Suprapubic skin (tissue), 4 donors: ENCODE results near the gene INTS12. TPM values are rescaled to one million over a fixed set of nuclear protein-coding genes. Genes with fewer than 3 reads are reported as not detected.
A peak's percentile ranks its signal among the peaks of the same experiment; 100 is the strongest.

Experiments used
- DNase-seq, 2 donors: peaks; one replicate each; pipeline ENCODE4 v3.0.0-alpha.2; 2019; ENCODE audit warnings: low spot score in 2 of 2
- H3K27ac ChIP-seq: fragments of 200-600 bp; sonication (generic); one replicate; pipeline ENCODE4 v1.5.1; 2019
- H3K27me3 ChIP-seq: fragments of 200-600 bp; sonication (generic); one replicate; pipeline ENCODE4 v1.5.1; 2019
- H3K36me3 ChIP-seq: fragments of 200-600 bp; sonication (generic); one replicate; pipeline ENCODE4 v1.5.1; 2019
- H3K4me1 ChIP-seq: fragments of 200-600 bp; sonication (generic); one replicate; pipeline ENCODE4 v1.5.1; 2019
- H3K4me3 ChIP-seq: fragments of 200-600 bp; sonication (generic); one replicate; pipeline ENCODE4 v1.5.1; 2019; ENCODE audit warnings: mild to moderate bottlenecking
- H3K9me3 ChIP-seq: fragments of 200-600 bp; sonication (generic); one replicate; pipeline ENCODE4 v1.5.1; 2019
- EP300 ChIP-seq: sonication (generic); formaldehyde crosslinking; IDR thresholded peaks from one replicate; pipeline ENCODE4 v1.6.1; 2017; ENCODE audit warnings: antibody characterized with exemption
- POLR2A ChIP-seq, 2 donors: fragments of 450-650 bp; IDR thresholded peaks; one replicate each; pipeline ENCODE4 v1.6.1; 2017; ENCODE audit warnings: antibody characterized with exemption in 2 of 2, mild to moderate bottlenecking in 2 of 2, moderate library complexity in 2 of 2
- POLR2AphosphoS5 ChIP-seq, 3 donors: sonication (generic); formaldehyde crosslinking; IDR thresholded peaks; one replicate each; pipeline ENCODE4 v1.6.1; 2017; ENCODE audit warnings: antibody characterized with exemption in 3 of 3
- WGBS: methylation state at CpG from one replicate; pipeline ENCODE4 v1.1.5; 2018; 5-methylcytosine and 5-hydroxymethylcytosine counted together
- total RNA-seq, 4 donors: library from RNA; depleted of rRNA; stranded (reverse); fragments of >200 nt; gene quantifications; one replicate each; pipeline ENCODE4 v1.1.0, GENCODE V29; 2016
- TF ChIP-seq, protein P1 (sequence below), 2 donors: fragments of 200-600 bp in 1 of 2; fragments of 450-650 bp in 1 of 2; sonication (generic) in 1 of 2; IDR thresholded peaks; one replicate each; pipeline ENCODE4 v1.5.1; 2016 to 2019; ENCODE audit warnings: antibody characterized with exemption in 2 of 2, mild to moderate bottlenecking in 1 of 2, moderate library complexity in 1 of 2

INTS12 gene
- total RNA-seq, 4 donors from 2014 or later = 12.6 to 29.5 (median 23.0) TPM

DNA sequence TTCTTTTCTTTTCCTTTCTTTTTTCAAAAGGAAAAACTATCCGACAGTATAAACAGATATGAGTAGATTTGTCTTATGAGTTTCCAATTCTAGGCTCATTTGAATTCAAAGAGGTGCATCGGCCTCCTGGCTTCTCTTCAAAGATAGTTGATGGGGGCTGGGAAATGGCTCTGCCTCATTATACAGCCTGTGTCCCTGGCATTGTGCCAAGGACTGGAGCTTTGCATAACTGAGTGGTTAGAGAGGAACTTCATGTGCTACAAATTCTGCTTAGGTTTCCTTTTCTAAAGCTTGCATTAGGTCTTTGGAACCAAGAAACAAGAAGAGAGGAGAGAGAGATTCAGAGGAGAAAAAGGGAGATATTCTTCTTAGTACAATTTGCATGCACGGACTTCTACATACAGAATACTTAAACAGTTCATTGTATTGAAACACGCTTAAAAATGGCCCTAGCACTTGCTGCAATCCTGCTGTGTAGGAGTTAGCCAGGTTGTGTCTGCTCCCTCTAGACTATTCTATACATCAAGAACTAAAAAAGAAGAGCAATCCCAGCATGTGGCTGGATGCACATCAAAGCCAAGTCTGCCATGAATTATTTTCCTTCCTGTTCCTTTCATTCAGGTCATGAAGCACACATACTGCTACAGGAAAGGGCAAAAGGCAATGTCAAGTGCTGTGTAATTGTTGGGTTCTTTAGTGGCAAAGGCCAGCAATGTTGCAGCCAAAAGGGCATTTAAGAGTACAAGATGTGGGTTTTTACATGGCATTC lies 70.9 kb downstream of the INTS12 start:
- H3K27ac ChIP-seq = peak overlapping the region; percentile 46
- TF ChIP-seq, protein P1, sequence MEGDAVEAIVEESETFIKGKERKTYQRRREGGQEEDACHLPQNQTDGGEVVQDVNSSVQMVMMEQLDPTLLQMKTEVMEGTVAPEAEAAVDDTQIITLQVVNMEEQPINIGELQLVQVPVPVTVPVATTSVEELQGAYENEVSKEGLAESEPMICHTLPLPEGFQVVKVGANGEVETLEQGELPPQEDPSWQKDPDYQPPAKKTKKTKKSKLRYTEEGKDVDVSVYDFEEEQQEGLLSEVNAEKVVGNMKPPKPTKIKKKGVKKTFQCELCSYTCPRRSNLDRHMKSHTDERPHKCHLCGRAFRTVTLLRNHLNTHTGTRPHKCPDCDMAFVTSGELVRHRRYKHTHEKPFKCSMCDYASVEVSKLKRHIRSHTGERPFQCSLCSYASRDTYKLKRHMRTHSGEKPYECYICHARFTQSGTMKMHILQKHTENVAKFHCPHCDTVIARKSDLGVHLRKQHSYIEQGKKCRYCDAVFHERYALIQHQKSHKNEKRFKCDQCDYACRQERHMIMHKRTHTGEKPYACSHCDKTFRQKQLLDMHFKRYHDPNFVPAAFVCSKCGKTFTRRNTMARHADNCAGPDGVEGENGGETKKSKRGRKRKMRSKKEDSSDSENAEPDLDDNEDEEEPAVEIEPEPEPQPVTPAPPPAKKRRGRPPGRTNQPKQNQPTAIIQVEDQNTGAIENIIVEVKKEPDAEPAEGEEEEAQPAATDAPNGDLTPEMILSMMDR (IDR thresholded peaks at IDR 0.05) = no peak
- TF ChIP-seq POLR2A (IDR thresholded peaks at IDR 0.05) (no peak), EP300 (no peak), POLR2AphosphoS5 (IDR thresholded peaks at IDR 0.05) (no peak)
- no peak overlapping the region for H3K4me3 ChIP-seq
- H3K36me3 ChIP-seq = no peaks in the 10 kb centered on the region
- no peaks in the 10 kb centered on the region for H3K27me3 ChIP-seq
- 43% methylated on average over 4 of the region's 4 CpGs for WGBS
- H3K9me3 ChIP-seq = no peaks in the 10 kb centered on the region
- DNase-seq = peak; percentile 77 to 83
- H3K4me1 ChIP-seq = peaks cover 22% of the 10 kb centered on the region

DNA sequence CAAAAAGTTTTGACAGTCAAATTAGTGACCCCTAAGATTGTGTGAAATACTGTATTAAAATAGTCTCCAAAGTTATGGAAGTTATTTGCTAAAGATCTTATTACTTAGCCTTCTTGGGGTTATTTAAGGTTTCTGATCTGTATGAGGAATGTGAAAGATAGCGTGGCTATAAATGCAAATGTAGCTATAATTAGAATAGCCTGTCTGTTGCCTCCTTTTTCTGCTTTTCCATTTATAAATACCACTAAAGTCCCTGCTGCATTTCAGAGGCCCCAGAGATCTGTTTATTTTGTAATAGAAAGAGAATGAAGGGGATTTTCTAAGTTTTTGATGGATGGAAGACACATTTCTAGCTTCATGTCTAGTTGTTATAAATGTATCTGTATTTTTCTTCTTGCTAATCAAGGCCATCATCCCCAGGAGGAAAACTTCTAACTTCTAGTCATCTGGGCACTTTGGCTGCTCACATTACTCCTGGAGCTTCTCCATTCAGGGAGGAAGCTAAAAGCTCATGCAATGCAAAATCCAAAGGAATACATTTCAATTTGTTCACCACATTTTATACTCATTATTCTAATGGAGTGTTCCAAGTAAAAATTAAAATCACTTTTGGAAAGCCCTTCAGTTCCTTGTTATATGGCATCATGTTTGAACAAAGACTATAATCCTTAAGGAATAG lies 73.9 kb downstream of the INTS12 start:
- TF ChIP-seq POLR2A (IDR thresholded peaks at IDR 0.05) (no peak), POLR2AphosphoS5 (IDR thresholded peaks at IDR 0.05) (no peak), EP300 (no peak)
- TF ChIP-seq, protein P1 (IDR thresholded peaks at IDR 0.05) = no peak
- Histone ChIP-seq H3K9me3 (no peaks in the 10 kb centered on the region), H3K27ac (no peak overlapping the region), H3K4me1 (peaks cover 25% of the 10 kb centered on the region), H3K27me3 (no peaks in the 10 kb centered on the region), H3K4me3 (no peak overlapping the region), H3K36me3 (no peaks in the 10 kb centered on the region)
- 18% methylated on average over 1 of the region's 1 CpG for WGBS
- DNase-seq = no peak

DNA sequence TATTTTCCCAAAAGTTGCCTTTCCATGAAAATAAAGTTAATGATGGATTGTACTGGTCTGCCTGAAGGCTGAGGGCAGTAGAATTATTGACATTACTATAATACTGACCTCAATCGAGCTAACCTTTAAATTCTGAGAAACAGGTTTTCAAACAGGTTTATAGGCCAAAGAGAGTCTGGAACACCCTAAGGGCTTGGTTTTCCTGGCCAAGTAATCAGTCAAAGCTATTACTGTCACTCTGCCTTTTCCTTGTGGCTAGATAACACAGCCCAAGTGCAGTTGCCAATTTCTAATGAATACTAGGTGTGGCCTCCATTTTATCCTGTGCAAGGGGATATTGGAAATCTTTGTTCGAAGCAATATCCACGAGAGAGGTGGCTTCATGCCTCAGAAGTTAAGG lies 75.2 kb downstream of the INTS12 start:
- 42% methylated on average over 3 of the region's 3 CpGs for WGBS
- no peak overlapping the region for H3K27ac ChIP-seq
- H3K27me3 ChIP-seq = no peaks in the 10 kb centered on the region
- H3K4me3 ChIP-seq = no peak overlapping the region
- no peaks in the 10 kb centered on the region for H3K9me3 ChIP-seq
- TF ChIP-seq EP300 = no peak
- no peak for DNase-seq
- peaks cover 25% of the 10 kb centered on the region for H3K4me1 ChIP-seq
- H3K36me3 ChIP-seq = no peaks in the 10 kb centered on the region

Other genes with a start within 250 kb of the INTS12 start
- 100 to 1,000 TPM in 2 of 4 donors, 10 to 100 TPM in 2; 85.4 to 170 (median 113) TPM for gene PPA2, start 234.6 kb downstream of the INTS12 start, total RNA-seq
- 1 to 10 TPM in 2 of 4 donors, under 1 TPM in 2; 0.59 to 3.5 (median 0.98) TPM for gene ARHGEF38, start 156.1 kb downstream of the INTS12 start, total RNA-seq
- gene GSTCD, start 95 bp upstream of the INTS12 start, total RNA-seq = 10 to 100 TPM in 2 of 4 donors, 1 to 10 TPM in 2; 8.2 to 19.6 (median 11.4) TPM
- 1 to 10 TPM; 3.6 to 6.6 (median 4.8) TPM for gene NPNT, start 186.8 kb upstream of the INTS12 start, total RNA-seq